Keratinocyte (primary cell): Measurements from ENCODE around the gene ROBO2. TPM values are rescaled to one million over a fixed set of nuclear protein-coding genes. Genes with fewer than 3 reads are reported as not detected.

Source experiments
- DNase-seq: peaks from one replicate; pipeline ENCODE4 v3.0.0-alpha.2; 2011; ENCODE audit warnings: low read depth, missing footprints, low spot score
- FAIRE-seq: peaks from 2 replicates; lab custom pipeline; 2011; peaks lifted over from hg19 to GRCh38; lab: Jason Lieb, UNC
- H2AFZ ChIP-seq: 2 replicates; pipeline ENCODE4 v1.6.0; 2012; ENCODE audit warnings: low read length, control low read depth, inconsistent platforms; ENCODE audit not compliant: control insufficient read depth
- H3K27ac ChIP-seq: 2 replicates; pipeline ENCODE4 v1.5.1; 2011; ENCODE audit warnings: low read length; ENCODE audit not compliant: control insufficient read depth, insufficient read depth
- H3K27me3 ChIP-seq: 3 replicates; pipeline ENCODE4 v1.6.0; 2011; ENCODE audit warnings: low read length; ENCODE audit not compliant: control insufficient read depth, insufficient read depth; ENCODE audit errors: extremely low read depth
- H3K36me3 ChIP-seq, 2 experiments: 2 replicates in 1 of 2; 3 replicates in 1 of 2; pipeline ENCODE4 v1.5.1; 2011; ENCODE audit warnings: low read length in 2 of 2, mild to moderate bottlenecking in 1 of 2; ENCODE audit not compliant: control insufficient read depth in 2 of 2, insufficient read depth in 2 of 2; ENCODE audit errors: extremely low read depth in 1 of 2
- H3K4me1 ChIP-seq: 3 replicates; pipeline ENCODE4 v1.5.1; 2011; ENCODE audit warnings: low read length; ENCODE audit not compliant: control insufficient read depth, insufficient read depth; ENCODE audit errors: extremely low read depth
- H3K4me2 ChIP-seq: 3 replicates; pipeline ENCODE4 v1.6.0; 2011; ENCODE audit warnings: low read depth, low read length; ENCODE audit not compliant: control insufficient read depth, insufficient read depth; ENCODE audit errors: extremely low read depth
- H3K4me3 ChIP-seq, 3 experiments: fragments of 200-600 bp in 1 of 3; sonication (generic) in 1 of 3; 2 replicates in 2 of 3; 3 replicates in 1 of 3; pipeline ENCODE4 v1.5.1; 2011 to 2016; ENCODE audit warnings: low read length in 3 of 3, mild to moderate bottlenecking in 3 of 3, control low read depth in 2 of 3, inconsistent platforms in 1 of 3, low read depth in 1 of 3, mixed read lengths in 1 of 3, mixed run types in 1 of 3, moderate library complexity in 1 of 3; ENCODE audit not compliant: control insufficient read depth in 2 of 3, insufficient read depth in 2 of 3; ENCODE audit errors: extremely low read depth in 1 of 3
- H3K79me2 ChIP-seq: 2 replicates; pipeline ENCODE4 v1.6.0; 2012; ENCODE audit warnings: low read length; ENCODE audit not compliant: control insufficient read depth, insufficient read depth
- H3K9ac ChIP-seq: 3 replicates; pipeline ENCODE4 v1.6.0; 2011; ENCODE audit warnings: low read length; ENCODE audit not compliant: control insufficient read depth, insufficient read depth; ENCODE audit errors: extremely low read depth
- H3K9me1 ChIP-seq: 3 replicates; pipeline ENCODE4 v1.6.0; 2011; ENCODE audit warnings: low read length; ENCODE audit not compliant: control insufficient read depth, insufficient read depth; ENCODE audit errors: extremely low read depth
- H3K9me3 ChIP-seq: 2 replicates; pipeline ENCODE4 v1.5.1; 2012; ENCODE audit warnings: low read depth, low read length; ENCODE audit not compliant: control insufficient read depth
- H4K20me1 ChIP-seq: 3 replicates; pipeline ENCODE4 v1.6.0; 2011; ENCODE audit warnings: low read length; ENCODE audit not compliant: control insufficient read depth, insufficient read depth; ENCODE audit errors: extremely low read depth
- CTCF ChIP-seq, 3 experiments: IDR thresholded peaks in 1 of 3; conservative IDR thresholded peaks in 1 of 3; optimal IDR thresholded peaks in 1 of 3; 2 replicates in 2 of 3; 3 replicates in 1 of 3; pipeline versions ENCODE3 to v1.5.1; 2011; ENCODE audit warnings: low read length in 3 of 3, mild to moderate bottlenecking in 3 of 3, moderate library complexity in 2 of 3, control low read depth in 1 of 3, inconsistent platforms in 1 of 3; ENCODE audit not compliant: insufficient read depth in 2 of 3; ENCODE audit errors: extremely low read depth in 1 of 3
- EZH2 ChIP-seq: IDR thresholded peaks from one replicate; pipeline ENCODE4 v1.6.1; 2012; ENCODE audit warnings: inconsistent platforms, mild to moderate bottlenecking, low read length, moderate library complexity
- dilution Hi-C: fragments of 300-500 bp; cut with MboI; formaldehyde crosslinking; loops from one replicate; pipeline ENCODE4 v1.7.0; 2020; ENCODE audit warnings: low sequenced_read_pairs; ENCODE audit not compliant: extremely low pct_ligation_motif_present
- polyA plus RNA-seq, 5 experiments: library from polyadenylated mRNA; depleted of rRNA in 3 of 5; stranded (reverse) in 3 of 5; stranded (forward) in 1 of 5; unstranded in 1 of 5; fragments of >200 nt; gene quantifications; 1 replicate in 1 of 5; 2 replicates in 3 of 5; 3 replicates in 1 of 5; pipeline versions ENCODE4 v1.2.1 to v1.2.3, GENCODE V29; 2011 to 2012; ENCODE audit warnings: missing spikeins in 2 of 5, low read depth in 1 of 5, low replicate concordance in 1 of 5

The ROBO2 gene
- polyA plus RNA-seq, 1 donor (not counting 4 experiments of a cell fraction or from before 2014, with no cell fraction given) = 0.30 TPM

GRCh38 chr3:77690284-77690845, 650.5 kb downstream of the ROBO2 start:
- no peak overlapping the region for H3K27ac ChIP-seq
- no peaks in the 10 kb centered on the region for H4K20me1 ChIP-seq
- no peak for DNase-seq
- H3K9me3 ChIP-seq = no peaks in the 10 kb centered on the region
- no peak overlapping the region for H2AFZ ChIP-seq
- H3K4me1 ChIP-seq = no peaks in the 10 kb centered on the region
- no peak overlapping the region for H3K9ac ChIP-seq
- H3K9me1 ChIP-seq = no peaks in the 10 kb centered on the region
- dilution Hi-C loops = no loop called here
- TF ChIP-seq EZH2 (no peak), CTCF (optimal IDR thresholded peaks at IDR 0.05 in 1 of 3, IDR thresholded peaks at IDR 0.05 in 1 of 3, conservative IDR thresholded peaks at IDR 0.05 in 1 of 3; ENCODE audit: extremely low read depth in 1 of 3, insufficient read depth in 2 of 3, low read length in 3 of 3) (no peak)
- H3K4me2 ChIP-seq = no peak overlapping the region
- no peak overlapping the region for H3K4me3 ChIP-seq
- H3K36me3 ChIP-seq = no peaks in the 10 kb centered on the region
- no peak for FAIRE-seq
- no peaks in the 10 kb centered on the region for H3K27me3 ChIP-seq
- no peaks in the 10 kb centered on the region for H3K79me2 ChIP-seq

- Histone ChIP-seq H3K4me1 (no peaks in the 10 kb centered on the region), H3K27me3 (no peaks in the 10 kb centered on the region), H2AFZ (no peak overlapping the region), H3K79me2 (no peaks in the 10 kb centered on the region), H3K36me3 (no peaks in the 10 kb centered on the region), H3K9me3 (no peaks in the 10 kb centered on the region), H3K4me2 (no peak overlapping the region), H3K4me3 (no peak overlapping the region), H4K20me1 (no peaks in the 10 kb centered on the region), H3K27ac (no peak overlapping the region), H3K9me1 (no peaks in the 10 kb centered on the region), H3K9ac (no peak overlapping the region)
- TF ChIP-seq EZH2 (no peak), CTCF (optimal IDR thresholded peaks at IDR 0.05 in 1 of 3, IDR thresholded peaks at IDR 0.05 in 1 of 3, conservative IDR thresholded peaks at IDR 0.05 in 1 of 3; ENCODE audit: extremely low read depth in 1 of 3, insufficient read depth in 2 of 3, low read length in 3 of 3) (no peak)
- DNase-seq = no peak
- no peak for FAIRE-seq
- dilution Hi-C loops = no loop called here
Observed at GRCh38 chr3:77693147-77693546, 653.2 kb downstream of the ROBO2 start.
